WTC11 (cell line): ENCODE data around the gene ZBTB16. TPM values are rescaled to one million over a fixed set of nuclear protein-coding genes. Genes with fewer than 3 reads are reported as not detected.

Experiments
- ATAC-seq: fragments of 200-7000 bp; cut with Tn5 transposase; 2 replicates; pipeline ENCODE4 v1.10.0; 2021; ENCODE audit warnings: mild to moderate bottlenecking, moderate library complexity
- CTCF ChIA-PET: fragments of 300-600 bp; sonication (Branson Sonifier 250); formaldehyde crosslinking; loops from one replicate; lab custom pipeline; 2021; ENCODE audit warnings: antibody characterized with exemption; lab: Charles Lee
- POLR2A ChIA-PET: fragments of 350-600 bp; sonication (Branson Sonifier 250); formaldehyde crosslinking; loops from one replicate; lab custom pipeline; 2021; ENCODE audit warnings: antibody characterized with exemption; lab: Charles Lee
- DNase-seq: peaks from one replicate; pipeline ENCODE4 v3.0.0; 2021; ENCODE audit warnings: low spot score
- H3K27ac Mint-ChIP-seq: 2 replicates; pipeline ENCODE4 v1.8.0; 2021; ENCODE audit warnings: mixed read lengths
- H3K27me3 Mint-ChIP-seq: 2 replicates; pipeline ENCODE4 v1.8.0; 2021; ENCODE audit warnings: low read depth, mild to moderate bottlenecking, moderate library complexity, mixed read lengths
- H3K36me3 Mint-ChIP-seq: 2 replicates; pipeline ENCODE4 v1.8.0; 2021; ENCODE audit warnings: mixed read lengths
- H3K4me1 Mint-ChIP-seq: 2 replicates; pipeline ENCODE4 v1.8.0; 2022; ENCODE audit warnings: mixed read lengths
- H3K4me3 Mint-ChIP-seq: 2 replicates; pipeline ENCODE4 v1.8.0; 2021; ENCODE audit warnings: mild to moderate bottlenecking, moderate library complexity, mixed read lengths
- H3K9me3 Mint-ChIP-seq: 2 replicates; pipeline ENCODE4 v1.8.0; 2021; ENCODE audit warnings: mixed read lengths
- ATF6 ChIP-seq: sonication (generic); formaldehyde crosslinking; IDR thresholded peaks from 2 replicates; pipeline ENCODE4 v1.8.1; 2023; ENCODE audit warnings: mild to moderate bottlenecking, missing genetic modification reagents
- CREB1 ChIP-seq: sonication (generic); formaldehyde crosslinking; IDR thresholded peaks from 2 replicates; pipeline ENCODE4 v1.8.0; 2023; ENCODE audit warnings: mild to moderate bottlenecking, missing genetic modification reagents
- CREM ChIP-seq: sonication (generic); formaldehyde crosslinking; IDR thresholded peaks from 2 replicates; pipeline ENCODE4 v1.8.1; 2022; ENCODE audit warnings: mild to moderate bottlenecking, missing genetic modification reagents, moderate library complexity
- ELF4 ChIP-seq: sonication (generic); formaldehyde crosslinking; IDR thresholded peaks from 2 replicates; pipeline ENCODE4 v1.8.1; 2022; ENCODE audit warnings: low read depth, mild to moderate bottlenecking, moderate library complexity, missing genetic modification reagents
- FOXJ3 ChIP-seq: sonication (generic); formaldehyde crosslinking; IDR thresholded peaks from 2 replicates; pipeline ENCODE4 v1.9.0; 2021; ENCODE audit warnings: missing genetic modification reagents, mild to moderate bottlenecking, borderline replicate concordance
- FOXP1 ChIP-seq: sonication (generic); formaldehyde crosslinking; IDR thresholded peaks from 2 replicates; pipeline ENCODE4 v1.8.0; 2022; ENCODE audit warnings: missing genetic modification reagents, mild to moderate bottlenecking, moderate library complexity, borderline replicate concordance
- FOXP4 ChIP-seq: sonication (generic); formaldehyde crosslinking; IDR thresholded peaks from 2 replicates; pipeline ENCODE4 v1.8.0; 2022; ENCODE audit warnings: mild to moderate bottlenecking, missing genetic modification reagents
- HMGA2 ChIP-seq: fragments of 250-450 bp; sonication (Bioruptor Pico); IDR thresholded peaks from 2 replicates; pipeline ENCODE4 v1.4.0; 2021; ENCODE audit warnings: mild to moderate bottlenecking, moderate library complexity
- KAT7 ChIP-seq: sonication (generic); formaldehyde crosslinking; IDR thresholded peaks from 2 replicates; pipeline ENCODE4 v1.8.1; 2023; ENCODE audit warnings: missing genetic modification reagents, mild to moderate bottlenecking, borderline replicate concordance
- MAX ChIP-seq: sonication (generic); formaldehyde crosslinking; IDR thresholded peaks from 2 replicates; pipeline ENCODE4 v1.8.0; 2022; ENCODE audit warnings: mild to moderate bottlenecking, missing genetic modification reagents
- OVOL2 ChIP-seq: fragments of 250-450 bp; sonication (Bioruptor Pico); IDR thresholded peaks from 2 replicates; pipeline ENCODE4 v1.9.0; 2021; ENCODE audit warnings: mild to moderate bottlenecking, borderline replicate concordance
- PREB ChIP-seq: sonication (generic); formaldehyde crosslinking; IDR thresholded peaks from 2 replicates; pipeline ENCODE4 v1.8.1; 2022; ENCODE audit warnings: mild to moderate bottlenecking, missing genetic modification reagents, moderate library complexity, borderline replicate concordance
- RELA ChIP-seq: sonication (generic); formaldehyde crosslinking; IDR thresholded peaks from 2 replicates; pipeline ENCODE4 v1.8.1; 2022; ENCODE audit warnings: missing genetic modification reagents, mild to moderate bottlenecking, borderline replicate concordance
- SMAD3 ChIP-seq: sonication (generic); formaldehyde crosslinking; IDR thresholded peaks from 2 replicates; pipeline ENCODE4 v1.8.0; 2022; ENCODE audit warnings: missing genetic modification reagents, mild to moderate bottlenecking, borderline replicate concordance
- SP1 ChIP-seq: sonication (generic); formaldehyde crosslinking; conservative IDR thresholded peaks from 2 replicates; pipeline ENCODE4 v1.8.1; 2022; ENCODE audit warnings: missing genetic modification reagents
- STAT6 ChIP-seq: sonication (generic); formaldehyde crosslinking; conservative IDR thresholded peaks from 2 replicates; pipeline ENCODE4 v1.8.1; 2023; ENCODE audit warnings: mild to moderate bottlenecking, low read depth, missing genetic modification reagents, moderate library complexity
- ZBTB21 ChIP-seq: sonication (generic); formaldehyde crosslinking; IDR thresholded peaks from 2 replicates; pipeline ENCODE4 v1.8.1; 2023; ENCODE audit warnings: mild to moderate bottlenecking, missing genetic modification reagents, borderline replicate concordance
- ZNF121 ChIP-seq: sonication (generic); formaldehyde crosslinking; IDR thresholded peaks from 2 replicates; pipeline ENCODE4 v1.8.0; 2023; ENCODE audit warnings: missing genetic modification reagents
- ZNF232 ChIP-seq: sonication (generic); formaldehyde crosslinking; IDR thresholded peaks from 2 replicates; pipeline ENCODE4 v1.8.0; 2022; ENCODE audit warnings: mild to moderate bottlenecking, missing genetic modification reagents
- ZNF263 ChIP-seq: sonication (generic); formaldehyde crosslinking; IDR thresholded peaks from 2 replicates; pipeline ENCODE4 v1.8.1; 2022; ENCODE audit warnings: low read depth, mild to moderate bottlenecking, moderate library complexity, missing genetic modification reagents
- ZNF281 ChIP-seq: sonication (generic); formaldehyde crosslinking; IDR thresholded peaks from 2 replicates; pipeline ENCODE4 v1.8.0; 2023; ENCODE audit warnings: mild to moderate bottlenecking, missing genetic modification reagents
- ZNF671 ChIP-seq: fragments of 250-450 bp; sonication (Bioruptor Pico); IDR thresholded peaks from 2 replicates; pipeline ENCODE4 v1.8.0; 2021; ENCODE audit warnings: mild to moderate bottlenecking
- ZSCAN18 ChIP-seq: fragments of 250-450 bp; sonication (Bioruptor Pico); IDR thresholded peaks from 2 replicates; pipeline ENCODE4 v2.1.2; 2022; ENCODE audit warnings: mild to moderate bottlenecking, moderate library complexity
- total RNA-seq: library from RNA; stranded (reverse); gene quantifications from 3 replicates; pipeline ENCODE4 v1.2.3, GENCODE V29; 2021

The ZBTB16 gene
- total RNA-seq, 1 experiment from 2014 or later: 0.57 TPM

GRCh38 chr11:114262681-114263512 lies 203.4 kb downstream of the ZBTB16 start (continued):
- TF ChIP-seq ZNF281 (CRISPR knock-in tag) (no peak), HMGA2 (CRISPR knock-in tag) (no peak), CREB1 (CRISPR knock-in tag) (no peak), ZNF121 (CRISPR knock-in tag) (no peak), ZBTB21 (CRISPR knock-in tag) (no peak), SMAD3 (CRISPR knock-in tag) (no peak), ZSCAN18 (CRISPR knock-in tag) (no peak), ZNF263 (no peak), SP1 (no peak), ELF4 (CRISPR knock-in tag) (no peak), OVOL2 (no peak), CREM (CRISPR knock-in tag) (no peak), ZNF671 (CRISPR knock-in tag) (no peak)

- Mint-ChIP-seq H3K9me3 (no peaks in the 10 kb centered on the region), H3K36me3 (no peaks in the 10 kb centered on the region), H3K27me3 (no peaks in the 10 kb centered on the region), H3K4me3 (no peak overlapping the region), H3K27ac (no peak overlapping the region), H3K4me1 (no peaks in the 10 kb centered on the region)
- DNase-seq: no peak
- ChIA-PET POLR2A (no interaction called here), CTCF (interaction anchor here (0.9 to 10.6 kb wide), 12 partner anchors 77 to 457 kb away, joined by 3 to 151 read pairs (median 6); partner anchors contain the start of genes HTR3A and ZBTB16)
- no peak for ATAC-seq
- TF ChIP-seq ZNF232 (CRISPR knock-in tag) (no peak), FOXJ3 (CRISPR knock-in tag) (no peak), PREB (no peak), RELA (CRISPR knock-in tag) (no peak), ATF6 (CRISPR knock-in tag) (no peak), ZBTB21 (CRISPR knock-in tag) (no peak), STAT6 (CRISPR knock-in tag) (no peak), KAT7 (no peak), MAX (CRISPR knock-in tag) (no peak), SMAD3 (CRISPR knock-in tag) (no peak), FOXP4 (no peak), FOXP1 (no peak)
Measured at GRCh38 chr11:114263513-114264170, 204.1 kb downstream of the ZBTB16 start.
